HepG2 (cell line): ENCODE data around the gene WRAP73. TPM values are rescaled to one million over a fixed set of nuclear protein-coding genes. Genes with fewer than 3 reads are reported as not detected.

Experiments
- ATAC-seq: fragments of 200-7000 bp; cut with Tn5 transposase; 3 replicates; pipeline ENCODE4 v1.9.1; 2020; ENCODE audit warnings: mild to moderate bottlenecking, moderate library complexity
- BruUV-seq: library from RNA; stranded (reverse); fragments of 400-500 nt; replicated peaks from 2 replicates; lab custom pipeline; 2021; lab: Mats Ljungman, UMichigan
- CTCF ChIA-PET: fragments of 300-600 bp; formaldehyde crosslinking; extraction: SDS; loops from one replicate; lab custom pipeline; 2021; ENCODE audit warnings: low total read pairs, inconsistent platforms, low intra/inter-chr PET ratio; lab: Yijun Ruan, JAX
- POLR2A ChIA-PET: fragments of 350-600 bp; sonication (Branson Sonifier 250); formaldehyde crosslinking; loops from one replicate; lab custom pipeline; 2020; ENCODE audit warnings: antibody characterized with exemption, inconsistent platforms; lab: Yijun Ruan, JAX
- DNase-seq: peaks from one replicate; pipeline ENCODE4 v3.0.0-alpha.2; 2015; ENCODE audit warnings: low spot score
- FAIRE-seq: peaks from 3 replicates; lab custom pipeline; 2011; peaks lifted over from hg19 to GRCh38; lab: Jason Lieb, UNC
- H2AFZ ChIP-seq: one replicate; pipeline ENCODE4 v1.6.1; 2011; ENCODE audit warnings: low read length, inconsistent platforms
- H3K27ac ChIP-seq: fragments of 300-600 bp; 3 replicates; pipeline ENCODE4 v1.8.0; 2011; ENCODE audit warnings: mixed run types, mild to moderate bottlenecking, mixed read lengths, low read length, inconsistent platforms; ENCODE audit not compliant: insufficient read depth; ENCODE audit errors: extremely low read length
- H3K27me3 ChIP-seq, 2 experiments: fragments of 200-600 bp in 1 of 2; 2 replicates in 1 of 2; 3 replicates in 1 of 2; pipeline versions ENCODE4 v1.6.0 to v1.8.0; 2011; ENCODE audit warnings: low read length in 2 of 2, mild to moderate bottlenecking in 2 of 2, moderate library complexity in 2 of 2, inconsistent platforms in 1 of 2; ENCODE audit not compliant: insufficient read depth in 2 of 2, control insufficient read depth in 1 of 2
- H3K36me3 ChIP-seq, 2 experiments: fragments of 200-600 bp in 1 of 2; replicated peaks in 1 of 2; 2 replicates in 1 of 2; 3 replicates in 1 of 2; pipeline versions ENCODE4 v1.5.1 to v1.8.0; 2011; ENCODE audit warnings: low read length in 2 of 2, inconsistent platforms in 1 of 2; ENCODE audit not compliant: insufficient read depth in 2 of 2, control insufficient read depth in 1 of 2
- H3K4me1 ChIP-seq: 2 replicates; pipeline ENCODE4 v1.5.1; 2012; ENCODE audit warnings: low read length, inconsistent platforms; ENCODE audit not compliant: insufficient read depth
- H3K4me2 ChIP-seq: 2 replicates; pipeline ENCODE4 v1.6.0; 2011; ENCODE audit warnings: low read depth, low read length, inconsistent platforms
- H3K4me3 ChIP-seq, 3 experiments: fragments of 200-600 bp in 1 of 3; sonication (generic), shearing (Covaris generic) in 1 of 3; replicated peaks in 1 of 3; 2 replicates each; pipeline ENCODE4 v1.5.1; 2011 to 2016; ENCODE audit warnings: low read length in 3 of 3, inconsistent platforms in 2 of 3, low read depth in 2 of 3, mild to moderate bottlenecking in 2 of 3, control low read depth in 1 of 3, mixed read lengths in 1 of 3; ENCODE audit not compliant: insufficient read depth in 1 of 3
- H3K79me2 ChIP-seq: one replicate; pipeline ENCODE4 v1.6.1; 2011; ENCODE audit warnings: low read length, inconsistent platforms; ENCODE audit not compliant: insufficient read depth
- H3K9ac ChIP-seq: 2 replicates; pipeline ENCODE4 v1.6.0; 2011; ENCODE audit warnings: mild to moderate bottlenecking, low read depth, low read length, inconsistent platforms; ENCODE audit not compliant: insufficient read depth
- H3K9me3 ChIP-seq: 2 replicates; pipeline ENCODE4 v1.5.1; 2012; ENCODE audit warnings: mild to moderate bottlenecking, low read length
- H4K20me1 ChIP-seq: 2 replicates; pipeline ENCODE4 v1.6.0; 2011; ENCODE audit warnings: inconsistent platforms, mild to moderate bottlenecking, low read length, moderate library complexity; ENCODE audit not compliant: insufficient read depth
- LCORL ChIP-seq, 2 experiments: fragments of 450-650 bp in 1 of 2; sonication (generic) in 1 of 2; formaldehyde crosslinking in 1 of 2; IDR thresholded peaks; 2 replicates each; pipeline versions ENCODE4 v1.5.0 to v1.6.1; 2017 to 2020; ENCODE audit warnings: antibody characterized with exemption in 1 of 2, missing genetic modification reagents in 1 of 2
- MBD4 ChIP-seq: IDR thresholded peaks from 2 replicates; pipeline ENCODE4 v1.6.1; 2012; ENCODE audit warnings: low read length, inconsistent platforms, borderline replicate concordance
- MIER3 ChIP-seq: IDR thresholded peaks from 2 replicates; pipeline ENCODE4 v1.6.1; 2016; ENCODE audit warnings: missing compliant biosample characterization, borderline replicate concordance
- MNT ChIP-seq: fragments of 450-650 bp; IDR thresholded peaks from 2 replicates; pipeline ENCODE4 v1.6.1; 2016
- ONECUT2 ChIP-seq: sonication (generic); formaldehyde crosslinking; IDR thresholded peaks from 2 replicates; pipeline ENCODE4 v1.4.0; 2020; ENCODE audit warnings: missing genetic modification reagents
- PAWR ChIP-seq: sonication (generic); formaldehyde crosslinking; IDR thresholded peaks from 2 replicates; pipeline ENCODE4 v1.4.0; 2020; ENCODE audit warnings: missing genetic modification reagents, mild to moderate bottlenecking, borderline replicate concordance
- PHF5A ChIP-seq: IDR thresholded peaks from one replicate; pipeline ENCODE4 v1.6.1; 2018; ENCODE audit warnings: low read depth, missing genetic modification reagents; ENCODE audit not compliant: unreplicated experiment
- REXO4 ChIP-seq: sonication (generic); formaldehyde crosslinking; IDR thresholded peaks from 2 replicates; pipeline ENCODE4 v1.8.0; 2022; ENCODE audit warnings: missing genetic modification reagents, mild to moderate bottlenecking, borderline replicate concordance
- U2AF1 ChIP-seq: fragments of 200-400 bp; formaldehyde crosslinking; optimal IDR thresholded peaks from 2 replicates; pipeline ENCODE3; 2017; ENCODE audit warnings: mild to moderate bottlenecking, low read depth, low read length
- U2AF2 ChIP-seq: fragments of 200-400 bp; formaldehyde crosslinking; IDR thresholded peaks from 2 replicates; pipeline ENCODE4 v1.6.1; 2017; ENCODE audit warnings: low read depth, mild to moderate bottlenecking, low read length
- ZBTB34 ChIP-seq: sonication (generic); formaldehyde crosslinking; IDR thresholded peaks from 2 replicates; pipeline ENCODE4 v1.8.0; 2022; ENCODE audit warnings: mild to moderate bottlenecking, missing genetic modification reagents
- ZEB1 ChIP-seq: IDR thresholded peaks from 2 replicates; pipeline ENCODE4 v1.6.1; 2012; ENCODE audit warnings: mild to moderate bottlenecking, low read depth, inconsistent platforms; ENCODE audit not compliant: insufficient replicate concordance
- ZFP82 ChIP-seq: sonication (generic); formaldehyde crosslinking; IDR thresholded peaks from 2 replicates; pipeline ENCODE4 v1.5.1; 2020; ENCODE audit warnings: mild to moderate bottlenecking, missing genetic modification reagents, borderline replicate concordance
- ZNF546 ChIP-seq: sonication (generic); formaldehyde crosslinking; conservative IDR thresholded peaks from 2 replicates; pipeline ENCODE4 v1.8.1; 2023; ENCODE audit warnings: mild to moderate bottlenecking, missing genetic modification reagents
- ZNF691 ChIP-seq: sonication (generic); formaldehyde crosslinking; IDR thresholded peaks from 2 replicates; pipeline ENCODE4 v1.4.0; 2020; ENCODE audit warnings: missing genetic modification reagents, low read depth, mild to moderate bottlenecking, borderline replicate concordance
- ZNF773 ChIP-seq: sonication (generic); formaldehyde crosslinking; IDR thresholded peaks from 2 replicates; pipeline ENCODE4 v1.4.0; 2020; ENCODE audit warnings: missing genetic modification reagents, borderline replicate concordance
- ZNF800 ChIP-seq: sonication (generic); formaldehyde crosslinking; IDR thresholded peaks from 2 replicates; pipeline ENCODE4 v1.4.0; 2020; ENCODE audit warnings: missing genetic modification reagents
- ZUFSP ChIP-seq: sonication (generic); formaldehyde crosslinking; IDR thresholded peaks from 2 replicates; pipeline ENCODE4 v1.9.0; 2021; ENCODE audit warnings: missing genetic modification reagents, mild to moderate bottlenecking, borderline replicate concordance
- WGBS: methylation state at CpG from one replicate; pipeline ENCODE4 v1.1.6; 2017; ENCODE audit warnings: low lambda C conversion rate; 5-methylcytosine and 5-hydroxymethylcytosine counted together
- in situ Hi-C: cut with HindIII; loops from 2 replicates; pipeline ENCODE4 v1.10.0; 2017; ENCODE audit warnings: low pct_unique_long_range_greater_than_20kb; ENCODE audit not compliant: extremely low pct_ligation_motif_present
- intact Hi-C: fragments of 100-400 bp; cut with micrococcal nuclease; formaldehyde crosslinking; loops from one replicate; pipeline ENCODE4 v1.10.0; 2022; ENCODE audit not compliant: unreplicated experiment
- polyA plus RNA-seq, 8 experiments: library from polyadenylated mRNA; depleted of rRNA in 3 of 8; stranded (reverse) in 7 of 8; unstranded in 1 of 8; fragments of >200 nt; fragmentation: Illumina TruSeq in 4 of 8; extraction: Trizol in 4 of 8; gene quantifications; 2 replicates each; pipeline versions ENCODE4 v1.2.1 to v1.2.3, GENCODE V29; 2011 to 2016; ENCODE audit warnings: low read depth in 4 of 8, missing spikeins in 1 of 8, mixed read lengths in 1 of 8; ENCODE audit not compliant: insufficient read depth in 1 of 8
- total RNA-seq, 5 experiments: library from RNA; depleted of rRNA; stranded (reverse); fragments of >200 nt; fragmentation: Illumina TruSeq; extraction: Trizol; gene quantifications; 2 replicates each; pipeline ENCODE4 v1.2.3, GENCODE V29; 2016; ENCODE audit warnings: low read depth in 1 of 5

WRAP73 gene
- total and polyA plus RNA-seq, 2 of the 13 experiments (the other 11 are each of a cell fraction or from before 2014, with no cell fraction given): 18.1 to 40.4 TPM

GRCh38 chr1:3692598-3692997, 42.7 kb upstream of the WRAP73 start:
- no peak for DNase-seq
- Histone ChIP-seq H3K4me1 (no peaks in the 10 kb centered on the region), H3K9ac (no peak overlapping the region), H3K36me3 (no peaks in the 10 kb centered on the region), H2AFZ (no peak overlapping the region), H3K27ac (no peak overlapping the region)
- intact Hi-C loops: no loop called here
- POLR2A ChIA-PET: no interaction called here
- TF ChIP-seq U2AF1 (no peak), ZNF546 (no peak), PHF5A (no peak), REXO4 (CRISPR knock-in tag) (no peak), ZEB1 (no peak), MNT (no peak), ZNF773 (CRISPR knock-in tag) (no peak), U2AF2 (no peak), ONECUT2 (CRISPR knock-in tag) (no peak), ZBTB34 (no peak), PAWR (no peak), ZUFSP (CRISPR knock-in tag) (no peak), ZNF800 (CRISPR knock-in tag) (no peak), MIER3 (CRISPR knock-in tag) (no peak), LCORL (IDR thresholded peaks at IDR 0.05) (no peak), LCORL (CRISPR knock-in tag; IDR thresholded peaks at IDR 0.05) (no peak), ZFP82 (CRISPR knock-in tag) (no peak), MBD4 (no peak), ZNF691 (CRISPR knock-in tag) (no peak)
- TF ChIP-seq, all 625 proteins: peak for 0
- ATAC-seq (no peak), FAIRE-seq (no peak)
- BruUV-seq: no TSS peak
- CTCF ChIA-PET: no interaction called here
- whole genome bisulfite sequencing: 77% methylated on average over 5 of the region's 13 CpGs
- Histone ChIP-seq H3K4me2 (no peak overlapping the region), H3K79me2 (no peaks in the 10 kb centered on the region), H3K9me3 (no peaks in the 10 kb centered on the region), H3K4me3 (no peak overlapping the region), H3K27me3 (no peaks in the 10 kb centered on the region; a peak in 1 of 5 replicates), H4K20me1 (no peaks in the 10 kb centered on the region)
- in situ Hi-C loops: no loop called here
